Hepatocyte (in vitro differentiated cells): ENCODE results near the gene LUZP2. TPM values are rescaled to one million over a fixed set of nuclear protein-coding genes. Genes with fewer than 3 reads are reported as not detected.

ENCODE experiments used
- DNase-seq: peaks from one replicate; pipeline ENCODE4 v3.0.0-alpha.2; 2016; ENCODE audit warnings: low spot score
- H2AFZ ChIP-seq: fragments of 200-600 bp; sonication (generic); 2 replicates; pipeline ENCODE4 v1.6.0; 2016; ENCODE audit warnings: antibody characterized with exemption, mild to moderate bottlenecking
- H3K27ac ChIP-seq: fragments of 200-600 bp; sonication (generic); 2 replicates; pipeline ENCODE4 v1.5.1; 2016; ENCODE audit warnings: mild to moderate bottlenecking
- H3K27me3 ChIP-seq: fragments of 200-600 bp; sonication (generic); 2 replicates; pipeline ENCODE4 v1.6.1; 2016
- H3K36me3 ChIP-seq: fragments of 200-600 bp; sonication (generic); replicated peaks from 2 replicates; pipeline ENCODE4 v1.5.1; 2016; ENCODE audit warnings: low read depth; ENCODE audit not compliant: insufficient read depth
- H3K4me1 ChIP-seq: fragments of 200-600 bp; sonication (generic); 2 replicates; pipeline ENCODE4 v1.5.1; 2016; ENCODE audit warnings: mild to moderate bottlenecking, moderate library complexity; ENCODE audit not compliant: insufficient read depth
- H3K4me2 ChIP-seq: fragments of 200-600 bp; sonication (generic); 2 replicates; pipeline ENCODE4 v1.6.0; 2016
- H3K4me3 ChIP-seq: fragments of 200-600 bp; sonication (generic); 2 replicates; pipeline ENCODE4 v1.5.1; 2016; ENCODE audit warnings: mild to moderate bottlenecking
- H3K79me2 ChIP-seq: fragments of 200-600 bp; sonication (generic); 2 replicates; pipeline ENCODE4 v1.6.0; 2017; ENCODE audit warnings: mild to moderate bottlenecking
- H3K9me2 ChIP-seq: fragments of 200-600 bp; sonication (generic); replicated peaks from 2 replicates; pipeline ENCODE4 v1.6.0; 2017; ENCODE audit warnings: mild to moderate bottlenecking; ENCODE audit not compliant: insufficient read depth
- H3K9me3 ChIP-seq: fragments of 200-600 bp; sonication (generic); 2 replicates; pipeline ENCODE4 v1.5.1; 2016; ENCODE audit warnings: low read depth, mild to moderate bottlenecking
- H4K20me1 ChIP-seq: fragments of 200-600 bp; sonication (generic); 2 replicates; pipeline ENCODE4 v1.6.0; 2016; ENCODE audit warnings: mild to moderate bottlenecking; ENCODE audit not compliant: insufficient read depth, poor library complexity, severe bottlenecking
- EZH2 ChIP-seq: fragments of 200-600 bp; sonication (generic); IDR thresholded peaks from 2 replicates; pipeline ENCODE4 v1.6.1; 2016; ENCODE audit warnings: antibody characterized with exemption, mild to moderate bottlenecking, borderline replicate concordance
- EZH2phosphoT487 ChIP-seq: fragments of 200-600 bp; sonication (generic); IDR thresholded peaks from one replicate; pipeline ENCODE4 v1.6.1; 2018; ENCODE audit warnings: antibody characterized with exemption, mild to moderate bottlenecking, low read depth, moderate library complexity; ENCODE audit not compliant: unreplicated experiment, severe bottlenecking
- WGBS: methylation state at CpG from one replicate; pipeline ENCODE4 v1.1.6; 2016; ENCODE audit warnings: low lambda C conversion rate; ENCODE audit errors: missing lambda C conversion rate; 5-methylcytosine and 5-hydroxymethylcytosine counted together
- polyA plus RNA-seq: library from polyadenylated mRNA; unstranded; fragments of >200 nt; fragmentation: Nextera tagmentation; extraction: Ambion mirVana; gene quantifications from 2 replicates; pipeline ENCODE4 v1.2.1, GENCODE V29; 2016
- total RNA-seq: library from RNA; depleted of rRNA; stranded (reverse); fragments of >200 nt; gene quantifications from 2 replicates; pipeline ENCODE4 v1.2.3, GENCODE V29; 2014
- TF ChIP-seq, protein P1 (sequence below): fragments of 200-600 bp; sonication (generic); IDR thresholded peaks from 2 replicates; pipeline ENCODE4 v1.5.1; 2016; ENCODE audit warnings: antibody characterized with exemption, mild to moderate bottlenecking; ENCODE audit not compliant: poor library complexity

Gene LUZP2
- total and polyA plus RNA-seq, 2 experiments from 2014 or later, result 2.2 to 7.9 TPM

DNA sequence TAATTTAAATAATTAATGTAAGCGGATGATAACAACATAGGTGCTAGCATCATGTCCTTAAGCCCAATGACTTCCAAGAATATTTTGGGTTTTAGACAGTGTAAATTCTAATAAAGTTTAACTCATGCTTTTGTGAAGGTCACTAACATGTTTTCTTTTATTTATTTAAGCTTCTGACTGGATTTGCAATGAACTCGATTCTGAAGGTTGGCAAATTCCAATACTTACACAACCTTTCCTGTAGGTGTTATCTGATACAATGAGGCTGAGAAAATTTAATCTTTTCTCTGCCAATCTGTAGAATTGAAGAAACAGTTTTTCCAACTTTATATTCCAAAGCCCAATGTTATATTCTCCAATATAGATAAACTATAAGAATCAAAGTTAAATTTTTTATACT lies 311.3 kb downstream of the LUZP2 start:
- TF ChIP-seq, protein P1, sequence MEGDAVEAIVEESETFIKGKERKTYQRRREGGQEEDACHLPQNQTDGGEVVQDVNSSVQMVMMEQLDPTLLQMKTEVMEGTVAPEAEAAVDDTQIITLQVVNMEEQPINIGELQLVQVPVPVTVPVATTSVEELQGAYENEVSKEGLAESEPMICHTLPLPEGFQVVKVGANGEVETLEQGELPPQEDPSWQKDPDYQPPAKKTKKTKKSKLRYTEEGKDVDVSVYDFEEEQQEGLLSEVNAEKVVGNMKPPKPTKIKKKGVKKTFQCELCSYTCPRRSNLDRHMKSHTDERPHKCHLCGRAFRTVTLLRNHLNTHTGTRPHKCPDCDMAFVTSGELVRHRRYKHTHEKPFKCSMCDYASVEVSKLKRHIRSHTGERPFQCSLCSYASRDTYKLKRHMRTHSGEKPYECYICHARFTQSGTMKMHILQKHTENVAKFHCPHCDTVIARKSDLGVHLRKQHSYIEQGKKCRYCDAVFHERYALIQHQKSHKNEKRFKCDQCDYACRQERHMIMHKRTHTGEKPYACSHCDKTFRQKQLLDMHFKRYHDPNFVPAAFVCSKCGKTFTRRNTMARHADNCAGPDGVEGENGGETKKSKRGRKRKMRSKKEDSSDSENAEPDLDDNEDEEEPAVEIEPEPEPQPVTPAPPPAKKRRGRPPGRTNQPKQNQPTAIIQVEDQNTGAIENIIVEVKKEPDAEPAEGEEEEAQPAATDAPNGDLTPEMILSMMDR, result no peak
- TF ChIP-seq EZH2phosphoT487 (no peak), EZH2 (no peak)
- no peak overlapping the region for H3K4me2 ChIP-seq
- no peaks in the 10 kb centered on the region for H3K36me3 ChIP-seq
- no peak for DNase-seq
- H3K27ac ChIP-seq, result no peak overlapping the region
- 80% methylated on average over 2 of the region's 2 CpGs for WGBS
- no peaks in the 10 kb centered on the region for H3K9me3 ChIP-seq
- no peaks in the 10 kb centered on the region for H3K79me2 ChIP-seq
- no peak overlapping the region for H2AFZ ChIP-seq
- H3K4me1 ChIP-seq, result no peaks in the 10 kb centered on the region
- H3K9me2 ChIP-seq, result no peaks in the 10 kb centered on the region
- no peak overlapping the region for H3K4me3 ChIP-seq
- no peaks in the 10 kb centered on the region for H4K20me1 ChIP-seq
- H3K27me3 ChIP-seq, result no peaks in the 10 kb centered on the region

DNA sequence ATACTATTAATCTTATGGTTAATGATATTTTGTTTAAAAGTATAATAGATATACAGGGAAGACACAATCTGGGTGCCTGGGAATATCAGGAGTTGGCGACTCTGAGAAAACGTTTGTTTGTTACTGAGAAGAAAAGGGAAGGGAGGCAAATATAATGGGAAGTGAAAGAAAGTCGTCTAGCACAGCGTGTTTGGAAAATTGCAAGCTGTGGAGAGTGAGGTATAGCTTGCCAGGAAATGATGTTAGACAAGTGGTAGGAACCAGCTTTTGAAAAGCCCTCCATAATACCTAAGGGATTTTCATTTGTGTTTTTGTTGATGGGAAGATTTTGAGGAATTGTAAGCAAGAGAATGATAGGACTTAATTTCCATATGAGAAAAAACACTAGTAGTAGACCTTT lies 322.2 kb downstream of the LUZP2 start:
- H2AFZ ChIP-seq, result no peak overlapping the region
- no peak for DNase-seq

DNA sequence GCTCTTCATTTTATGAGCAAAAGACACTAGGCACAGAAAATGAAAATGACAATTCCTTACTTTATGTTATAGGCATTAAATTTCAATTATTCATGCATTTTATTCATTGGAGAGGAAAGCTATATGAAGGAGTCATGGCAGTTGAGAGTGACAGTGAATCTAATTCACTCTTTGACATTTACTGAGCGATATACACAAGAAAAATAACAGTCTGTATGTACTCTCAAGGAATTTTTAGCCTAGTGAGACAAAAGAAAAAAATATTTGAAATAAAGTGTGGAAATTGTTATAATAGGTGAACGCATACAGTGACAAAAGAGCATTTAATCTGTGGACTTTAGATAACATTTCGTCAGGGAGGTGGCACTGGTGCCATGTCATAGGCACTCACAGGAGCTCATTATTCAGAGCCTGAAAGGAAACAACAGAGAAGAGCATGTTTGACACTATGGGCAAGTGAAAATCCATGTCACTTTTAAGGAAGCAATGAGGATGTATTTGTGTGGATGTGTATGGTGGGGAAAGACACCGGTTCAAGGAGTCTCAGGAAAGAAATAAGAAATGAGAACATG lies 323.1 kb downstream of the LUZP2 start:
- Histone ChIP-seq H3K79me2 (no peaks in the 10 kb centered on the region), H3K4me2 (no peak overlapping the region), H3K9me3 (no peaks in the 10 kb centered on the region), H3K4me3 (no peak overlapping the region), H3K27ac (no peak overlapping the region), H2AFZ (no peak overlapping the region), H3K9me2 (no peaks in the 10 kb centered on the region), H4K20me1 (no peaks in the 10 kb centered on the region), H3K27me3 (no peaks in the 10 kb centered on the region), H3K36me3 (no peaks in the 10 kb centered on the region), H3K4me1 (no peaks in the 10 kb centered on the region)
- WGBS, result 65% methylated on average over 4 of the region's 4 CpGs
- TF ChIP-seq, protein P1, result no peak
- no peak for DNase-seq

More for the DNA sequence above, 322.2 kb downstream of the LUZP2 start:
- 48% methylated on average over 4 of the region's 4 CpGs for WGBS
- Histone ChIP-seq H3K4me3 (no peak overlapping the region), H3K27me3 (no peaks in the 10 kb centered on the region), H3K36me3 (no peaks in the 10 kb centered on the region), H3K4me1 (no peaks in the 10 kb centered on the region), H3K79me2 (no peaks in the 10 kb centered on the region), H3K9me3 (no peaks in the 10 kb centered on the region), H4K20me1 (no peaks in the 10 kb centered on the region), H3K9me2 (no peaks in the 10 kb centered on the region), H3K4me2 (no peak overlapping the region), H3K27ac (no peak overlapping the region)
- TF ChIP-seq, protein P1, result no peak

DNA sequence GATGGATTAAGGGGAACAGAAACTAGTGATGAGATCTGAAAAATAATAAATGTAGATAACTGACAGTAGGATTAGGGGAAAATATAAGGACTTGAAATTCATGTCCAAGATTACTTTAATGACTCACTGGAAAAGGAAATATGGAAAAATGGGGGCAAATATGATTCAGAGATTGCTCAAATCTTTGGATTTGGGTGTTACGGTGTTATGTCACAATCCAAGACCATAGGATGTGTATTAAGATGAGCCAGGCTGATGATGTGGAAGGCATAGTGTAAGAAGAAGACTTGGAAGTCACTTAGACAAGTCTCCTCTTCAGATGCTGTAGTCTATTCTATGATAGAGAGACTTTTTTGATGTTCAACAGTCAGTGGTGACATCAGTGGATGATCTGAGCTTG lies 323.7 kb downstream of the LUZP2 start:
- no peaks in the 10 kb centered on the region for H3K4me1 ChIP-seq
- WGBS, result 86% methylated on average over 1 of the region's 1 CpG

More for the DNA sequence above, 323.7 kb downstream of the LUZP2 start:
- Histone ChIP-seq H3K79me2 (no peaks in the 10 kb centered on the region), H3K36me3 (no peaks in the 10 kb centered on the region), H3K4me3 (no peak overlapping the region), H3K9me2 (no peaks in the 10 kb centered on the region), H4K20me1 (no peaks in the 10 kb centered on the region), H3K9me3 (no peaks in the 10 kb centered on the region), H3K4me2 (no peak overlapping the region), H3K27me3 (no peaks in the 10 kb centered on the region), H3K27ac (no peak overlapping the region), H2AFZ (no peak overlapping the region)
- DNase-seq, result no peak
- TF ChIP-seq, protein P1, result no peak
- TF ChIP-seq EZH2, result no peak
- TF ChIP-seq EZH2phosphoT487, result no peak
